Natural killer cell (primary cell): Measurements from ENCODE around the gene KASH5. TPM values are rescaled to one million over a fixed set of nuclear protein-coding genes. Genes with fewer than 3 reads are reported as not detected.

Source experiments
- ATAC-seq, 3 donors: fragments of 150-1000 bp in 2 of 3; fragments of 200-7000 bp in 1 of 3; cut with Tn5 transposase; 1 replicate in 1 of 3; 2 replicates in 2 of 3; pipeline ENCODE4 v1.10.0; 2021; ENCODE audit warnings: mild to moderate bottlenecking in 2 of 3, moderate library complexity in 2 of 3
- DNase-seq, 2 donors: peaks; one replicate each; pipeline versions ENCODE4 v3.0.0 to v3.0.0-alpha.2; 2013 to 2021; ENCODE audit warnings: mixed read lengths in 1 of 2
- H3K27ac ChIP-seq: one replicate; pipeline ENCODE4 v1.5.1; 2013; ENCODE audit warnings: mild to moderate bottlenecking, low read length
- H3K27me3 ChIP-seq: one replicate; pipeline ENCODE4 v1.6.1; 2013; ENCODE audit warnings: low read length; ENCODE audit not compliant: control insufficient read depth, insufficient read depth
- H3K36me3 ChIP-seq: one replicate; pipeline ENCODE4 v1.6.1; 2013; ENCODE audit warnings: low read length; ENCODE audit not compliant: control insufficient read depth, insufficient read depth
- H3K4me1 ChIP-seq: one replicate; pipeline ENCODE4 v1.6.1; 2013; ENCODE audit warnings: low read length; ENCODE audit not compliant: control insufficient read depth, insufficient read depth
- H3K4me3 ChIP-seq: one replicate; pipeline ENCODE4 v1.5.1; 2013; ENCODE audit warnings: low read length
- H3K9me3 ChIP-seq: one replicate; pipeline ENCODE4 v1.6.1; 2013; ENCODE audit warnings: low read length; ENCODE audit not compliant: control insufficient read depth, insufficient read depth
- H3K27ac Mint-ChIP-seq, 2 donors: one replicate each; pipeline ENCODE4 v1.8.0; 2022; ENCODE audit warnings: mild to moderate bottlenecking in 2 of 2, mixed read lengths in 2 of 2, moderate library complexity in 1 of 2
- H3K27me3 Mint-ChIP-seq, 2 donors: one replicate each; pipeline ENCODE4 v1.8.0; 2022; ENCODE audit warnings: low read depth in 2 of 2, mixed read lengths in 2 of 2
- H3K36me3 Mint-ChIP-seq: one replicate; pipeline ENCODE4 v1.8.0; 2022; ENCODE audit warnings: mixed read lengths
- H3K4me1 Mint-ChIP-seq, 2 donors: one replicate each; pipeline ENCODE4 v1.8.0; 2022; ENCODE audit warnings: mixed read lengths in 2 of 2
- H3K4me3 Mint-ChIP-seq: one replicate; pipeline ENCODE4 v1.8.0; 2022; ENCODE audit warnings: mild to moderate bottlenecking, moderate library complexity, mixed read lengths
- H3K9me3 Mint-ChIP-seq, 2 donors: one replicate each; pipeline ENCODE4 v1.8.0; 2022; ENCODE audit warnings: mixed read lengths in 2 of 2
- WGBS: methylation state at CpG from one replicate; pipeline ENCODE4 v1.1.7; 2013; ENCODE audit warnings: missing lambda C conversion rate; ENCODE audit not compliant: insufficient coverage; 5-methylcytosine and 5-hydroxymethylcytosine counted together
- intact Hi-C: fragments of 100-400 bp; cut with micrococcal nuclease; formaldehyde crosslinking; loops from one replicate; pipeline ENCODE4 v1.14.2; 2022
- total RNA-seq, 4 donors: library from RNA; stranded (reverse); fragments of 120-200 nt in 1 of 4; gene quantifications; one replicate each; pipeline versions ENCODE4 v1.2.3 to v1.2.4, GENCODE V29; 2013 to 2022
- TF ChIP-seq, protein P1 (sequence below): fragments of 200-600 bp; IDR thresholded peaks from one replicate; pipeline ENCODE4 v1.8.0; 2022; ENCODE audit warnings: antibody characterized with exemption

The KASH5 gene
- total RNA-seq, 3 donors from 2014 or later (not counting 1 experiment from before 2014, with no cell fraction given) = 0.73 to 0.80 TPM; not detected in 1

GRCh38 chr19:49403404-49404187 lies 15.5 kb downstream of the KASH5 start:
- 69% methylated on average over 7 of the region's 7 CpGs for WGBS

GRCh38 chr19:49407079-49407478 lies 19.0 kb downstream of the KASH5 start:
- intact Hi-C loops = no loop called here
- H3K4me3 Mint-ChIP-seq = no peak overlapping the region
- no peaks in the 10 kb centered on the region for H3K9me3 Mint-ChIP-seq
- TF ChIP-seq, protein P1, sequence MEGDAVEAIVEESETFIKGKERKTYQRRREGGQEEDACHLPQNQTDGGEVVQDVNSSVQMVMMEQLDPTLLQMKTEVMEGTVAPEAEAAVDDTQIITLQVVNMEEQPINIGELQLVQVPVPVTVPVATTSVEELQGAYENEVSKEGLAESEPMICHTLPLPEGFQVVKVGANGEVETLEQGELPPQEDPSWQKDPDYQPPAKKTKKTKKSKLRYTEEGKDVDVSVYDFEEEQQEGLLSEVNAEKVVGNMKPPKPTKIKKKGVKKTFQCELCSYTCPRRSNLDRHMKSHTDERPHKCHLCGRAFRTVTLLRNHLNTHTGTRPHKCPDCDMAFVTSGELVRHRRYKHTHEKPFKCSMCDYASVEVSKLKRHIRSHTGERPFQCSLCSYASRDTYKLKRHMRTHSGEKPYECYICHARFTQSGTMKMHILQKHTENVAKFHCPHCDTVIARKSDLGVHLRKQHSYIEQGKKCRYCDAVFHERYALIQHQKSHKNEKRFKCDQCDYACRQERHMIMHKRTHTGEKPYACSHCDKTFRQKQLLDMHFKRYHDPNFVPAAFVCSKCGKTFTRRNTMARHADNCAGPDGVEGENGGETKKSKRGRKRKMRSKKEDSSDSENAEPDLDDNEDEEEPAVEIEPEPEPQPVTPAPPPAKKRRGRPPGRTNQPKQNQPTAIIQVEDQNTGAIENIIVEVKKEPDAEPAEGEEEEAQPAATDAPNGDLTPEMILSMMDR = no peak
- ATAC-seq (no peak), DNase-seq (no peak)
- H3K27me3 ChIP-seq = no peaks in the 10 kb centered on the region
- H3K36me3 ChIP-seq = no peaks in the 10 kb centered on the region
- H3K4me1 Mint-ChIP-seq = peaks cover 7 to 13% of the 10 kb centered on the region in 2 donors
- H3K9me3 ChIP-seq = no peaks in the 10 kb centered on the region
- H3K4me1 ChIP-seq = peaks cover 20% of the 10 kb centered on the region
- H3K4me3 ChIP-seq = no peak overlapping the region
- H3K36me3 Mint-ChIP-seq = no peaks in the 10 kb centered on the region
- peaks cover 0 to 4% of the 10 kb centered on the region in 2 donors for H3K27me3 Mint-ChIP-seq
- 81% methylated on average over 7 of the region's 7 CpGs for WGBS
- no peak overlapping the region for H3K27ac Mint-ChIP-seq
- no peak overlapping the region for H3K27ac ChIP-seq

More at GRCh38 chr19:49403404-49404187, 15.5 kb downstream of the KASH5 start:
- Mint-ChIP-seq H3K4me3 (no peak overlapping the region), H3K4me1 (no peaks in the 10 kb centered on the region), H3K9me3 (no peaks in the 10 kb centered on the region), H3K27ac (no peak overlapping the region), H3K36me3 (no peaks in the 10 kb centered on the region), H3K27me3 (peaks cover 0 to 6% of the 10 kb centered on the region in 2 donors)
- Histone ChIP-seq H3K27me3 (no peaks in the 10 kb centered on the region), H3K4me1 (peaks cover 6% of the 10 kb centered on the region), H3K36me3 (no peaks in the 10 kb centered on the region), H3K27ac (no peak overlapping the region), H3K4me3 (no peak overlapping the region), H3K9me3 (no peaks in the 10 kb centered on the region)
- TF ChIP-seq, protein P1 = no peak
- ATAC-seq (no peak), DNase-seq (no peak)
- intact Hi-C loops = no loop called here

- ATAC-seq = no peak
- Histone ChIP-seq H3K27me3 (no peaks in the 10 kb centered on the region), H3K4me3 (no peak overlapping the region), H3K27ac (no peak overlapping the region), H3K4me1 (peaks cover 20% of the 10 kb centered on the region), H3K9me3 (no peaks in the 10 kb centered on the region), H3K36me3 (no peaks in the 10 kb centered on the region)
- Mint-ChIP-seq H3K27ac (no peak overlapping the region), H3K27me3 (peaks cover 0 to 4% of the 10 kb centered on the region in 2 donors), H3K4me3 (no peak overlapping the region), H3K36me3 (no peaks in the 10 kb centered on the region), H3K9me3 (no peaks in the 10 kb centered on the region), H3K4me1 (peaks cover 7 to 13% of the 10 kb centered on the region in 2 donors)
- intact Hi-C loops = no loop called here
- TF ChIP-seq, protein P1 = no peak
- DNase-seq = no peak
- WGBS = 95% methylated on average over 16 of the region's 16 CpGs
Measured at GRCh38 chr19:49407482-49408015, 19.5 kb downstream of the KASH5 start.
